NCI-H510A (cell line): ENCODE measurements around the gene ABHD17B.

Experiments used
- DNase-seq: peaks from one replicate; lab custom pipeline; 2025; lab: John Stamatoyannopoulos, UW

Gene ABHD17B

DNA sequence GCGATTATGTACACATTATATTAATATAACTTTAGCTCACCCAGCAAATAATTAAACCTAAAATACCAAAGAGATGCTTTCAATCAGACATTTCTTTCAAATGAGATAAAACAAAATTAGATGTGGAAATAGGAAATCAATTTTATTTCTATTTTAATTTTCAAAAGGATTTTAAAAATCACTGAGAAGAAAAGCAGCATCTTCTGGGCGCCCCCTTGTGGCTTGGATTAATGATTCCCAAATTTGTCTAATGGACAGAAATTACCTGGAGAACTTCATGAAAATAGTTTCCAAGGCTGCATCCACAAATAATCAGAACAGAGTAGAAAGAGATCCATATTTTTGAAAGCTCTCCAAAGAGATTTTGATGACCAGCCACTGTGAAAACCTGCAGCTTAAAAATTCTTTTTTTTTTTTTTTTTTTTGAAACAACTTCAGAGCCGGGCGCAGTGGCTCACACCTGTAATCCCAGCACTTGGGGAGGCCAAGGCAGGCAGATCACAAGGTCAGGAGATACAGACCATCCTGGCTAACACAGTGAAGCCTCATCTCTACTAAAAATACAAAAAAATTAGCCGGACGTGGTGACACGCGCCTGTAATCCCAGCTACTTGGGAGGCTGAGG, 91.8 kb downstream of the ABHD17B start:
- peak; percentile 5 for DNase-seq

DNA sequence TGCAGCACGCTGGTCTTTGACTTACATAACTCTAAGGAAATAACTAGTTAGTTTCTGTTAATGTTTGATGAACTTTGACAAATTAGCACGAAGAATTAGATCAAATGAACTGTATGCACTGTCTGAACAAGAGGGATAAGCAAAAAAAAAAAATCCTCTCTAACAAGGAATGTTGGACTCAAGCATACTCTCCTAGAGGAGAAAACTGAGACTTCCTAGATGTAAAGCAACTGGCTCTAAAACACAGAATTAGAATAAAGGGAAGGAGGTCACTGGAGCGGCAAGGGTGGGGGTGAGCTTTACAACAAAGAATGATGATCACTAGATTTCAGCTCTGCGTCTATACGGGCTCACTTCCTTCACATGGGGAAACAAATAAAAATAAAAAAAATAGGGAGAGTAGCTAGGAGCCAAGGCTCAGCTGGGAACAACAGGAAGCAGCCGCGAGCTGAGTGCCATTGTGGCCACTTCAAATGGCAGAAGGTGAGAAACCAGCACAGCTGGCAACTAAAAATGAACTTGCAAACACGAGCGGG, 94.0 kb downstream of the ABHD17B start:
- peak; percentile 34 for DNase-seq
